Measurements from ENCODE around the gene SPATA9. TPM values are rescaled to one million over a fixed set of nuclear protein-coding genes. Genes with fewer than 3 reads are reported as not detected.

Gene SPATA9
- total and polyA plus RNA-seq, 2 of the 8 experiments (the other 6 are each of a cell fraction or from before 2014, with no cell fraction given) = not detected

DNA sequence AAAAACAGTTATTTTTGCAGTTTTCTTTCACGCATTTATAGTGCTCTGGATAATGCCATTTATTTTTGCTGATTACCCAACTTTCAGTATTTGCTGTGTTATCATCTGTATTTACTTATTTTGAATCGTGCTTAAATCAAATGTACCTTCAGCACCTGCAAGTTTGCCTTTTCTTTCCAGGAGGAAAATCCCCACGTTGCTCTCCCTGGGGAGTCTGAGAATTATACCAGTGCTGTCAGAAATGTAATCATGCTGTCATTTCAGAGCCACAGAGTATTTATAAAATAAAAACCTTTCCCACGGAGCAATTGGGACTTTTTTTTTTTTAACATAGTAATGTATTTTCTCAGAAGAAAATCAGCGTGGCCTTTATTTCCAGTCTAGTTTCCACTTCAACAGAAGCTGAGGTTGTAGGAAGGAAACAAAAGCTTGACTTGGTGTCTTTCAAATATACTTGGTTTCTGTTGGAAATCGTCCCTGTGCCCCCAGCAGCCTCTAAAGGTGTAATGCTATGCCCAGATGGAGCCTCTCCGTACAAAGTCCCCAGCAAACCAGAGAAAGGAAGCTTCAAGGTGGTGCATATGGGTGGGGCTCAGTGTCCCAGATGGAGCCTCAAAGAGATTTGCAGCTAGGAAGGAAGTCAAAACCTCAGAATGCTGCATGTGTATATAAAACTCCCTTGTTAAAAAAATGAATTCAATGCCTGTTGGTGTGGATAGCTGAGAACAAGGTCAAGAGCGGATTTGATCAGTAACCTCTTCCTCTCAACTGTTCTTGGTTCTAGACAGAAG, 60.8 kb downstream of the SPATA9 start:
- Histone ChIP-seq H3K4me3 (ENCODE audit: extremely low read depth in 1 of 4, insufficient read depth in 2 of 4, low read depth in 3 of 4, low read length in 4 of 4) (peak overlapping the region in 1 of 4 experiments; percentile 60; a peak in 2 of 8 replicates), H3K14ac (ENCODE audit: insufficient read length) (no peak overlapping the region), H2BK12ac (ENCODE audit: low read depth, low read length) (no peak overlapping the region), H2AFZ (ENCODE audit: low read length) (no peak overlapping the region), H4K91ac (replicated peaks; ENCODE audit: insufficient read length, low read length) (no peak overlapping the region), H4K20me1 (replicated peaks in 1 of 2; ENCODE audit: control insufficient read depth in 1 of 2, insufficient read depth in 2 of 2, low read length in 2 of 2) (no peaks in the 10 kb centered on the region), H3K4me1 (replicated peaks in 1 of 4; ENCODE audit: control insufficient read depth in 3 of 4, insufficient read depth in 4 of 4, low read length in 3 of 4) (peaks cover 6 to 13% (median 9%) of the 10 kb centered on the region in 4 experiments), H2BK5ac (ENCODE audit: low read depth, low read length) (no peak overlapping the region), H2BK120ac (replicated peaks; ENCODE audit: low read depth, low read length) (no peak overlapping the region), H3K27me3 (replicated peaks in 1 of 4; ENCODE audit: control insufficient read depth in 3 of 4, extremely low read depth in 1 of 4, insufficient read depth in 3 of 4, low read length in 3 of 4) (peaks cover 10 to 49% (median 39%) of the 10 kb centered on the region in 4 experiments), H3K9me3 (ENCODE audit: insufficient read depth in 2 of 2, low read depth in 1 of 2, low read length in 1 of 2) (no peaks in the 10 kb centered on the region; a peak in 1 of 4 replicates), H4K5ac (ENCODE audit: insufficient read length, low read depth, low read length) (no peak overlapping the region), H3K36me3 (ENCODE audit: control insufficient read depth in 2 of 4, insufficient read depth in 4 of 4, low read length in 3 of 4) (no peaks in the 10 kb centered on the region), H3K79me2 (ENCODE audit: control insufficient read depth in 1 of 2, insufficient read depth in 2 of 2, low read length in 2 of 2) (no peaks in the 10 kb centered on the region), H2AK5ac (ENCODE audit: low read depth, low read length) (no peak overlapping the region), H3K79me1 (ENCODE audit: low read depth, low read length) (no peaks in the 10 kb centered on the region), H3K27ac (ENCODE audit: low read depth, low read length) (no peak overlapping the region), H4K8ac (ENCODE audit: extremely low read depth, insufficient read depth, low read length) (no peak overlapping the region), H3K23me2 (ENCODE audit: low read depth, low read length) (peaks cover 15% of the 10 kb centered on the region), H2BK15ac (ENCODE audit: low read length) (no peak overlapping the region), H3K23ac (ENCODE audit: insufficient read length) (no peak overlapping the region), H3K18ac (ENCODE audit: extremely low read depth, low read length) (no peak overlapping the region), H2BK20ac (ENCODE audit: low read length) (no peak overlapping the region), H3K56ac (replicated peaks; ENCODE audit: insufficient read length, low read depth, low read length) (no peak overlapping the region), H3K4me2 (ENCODE audit: insufficient read depth in 1 of 2, low read depth in 2 of 2, low read length in 2 of 2) (peak overlapping the region; percentile 91 to 95; a peak in 2 of 4 replicates), H3K4ac (replicated peaks; ENCODE audit: insufficient read length, low read depth, low read length) (no peak overlapping the region), H3K9ac (replicated peaks in 1 of 4; ENCODE audit: extremely low read depth in 1 of 4, low read depth in 3 of 4, low read length in 3 of 4) (no peak overlapping the region)
- ChIA-PET POLR2A (ENCODE audit: partially characterized antibody) (interaction anchor here (0.8 to 1.0 kb wide), 2 partner anchors 9 to 14 kb away, joined by 4 to 5 read pairs; no protein-coding TSS in a partner anchor), CTCF (ENCODE audit: partially characterized antibody) (interaction anchor here (0.7 to 2.0 kb wide), 7 partner anchors 10 to 226 kb away, joined by 3 to 8 read pairs (median 4); partner anchors contain the start of gene RFESD)
- FAIRE-seq (no peak), DNase-seq (ENCODE audit: low read depth in 1 of 2, low spot score in 2 of 2) (no peak)
- 76% methylated on average over 8 of the region's 8 CpGs; no CpG with 5 or more reads in 1 of the 2 experiments for WGBS, 2 experiments (ENCODE audit: extremely low coverage in 1 of 2, insufficient coverage in 1 of 2, insufficient read length in 1 of 2, insufficient replicate concordance in 2 of 2, low coverage in 1 of 2, low lambda C conversion rate in 2 of 2, missing lambda C conversion rate in 1 of 2)
- TF ChIP-seq SP2 (IDR thresholded peaks at IDR 0.05; ENCODE audit: low read length) = no peak
- TF ChIP-seq KDM1A (IDR thresholded peaks at IDR 0.05; ENCODE audit: borderline replicate concordance, low read length) = no peak
- no peak for TF ChIP-seq RAD21 (IDR thresholded peaks at IDR 0.05 in 1 of 2, conservative IDR thresholded peaks at IDR 0.05 in 1 of 2; ENCODE audit: low read depth in 2 of 2, low read length in 2 of 2)
- no peak for TF ChIP-seq PHF8 (conservative IDR thresholded peaks at IDR 0.05; ENCODE audit: low read depth, low read length)
- no peak for TF ChIP-seq TBP (IDR thresholded peaks at IDR 0.05; ENCODE audit: low read depth, low read length)
- no peak for TF ChIP-seq MAX (IDR thresholded peaks at IDR 0.05)
- no peak for TF ChIP-seq KDM4A (IDR thresholded peaks at IDR 0.05; ENCODE audit: low read depth, low read length, severe bottlenecking)
- no peak for TF ChIP-seq CBX5 (IDR thresholded peaks at IDR 0.05; ENCODE audit: low read depth, low read length)
- TF ChIP-seq, protein P1, sequence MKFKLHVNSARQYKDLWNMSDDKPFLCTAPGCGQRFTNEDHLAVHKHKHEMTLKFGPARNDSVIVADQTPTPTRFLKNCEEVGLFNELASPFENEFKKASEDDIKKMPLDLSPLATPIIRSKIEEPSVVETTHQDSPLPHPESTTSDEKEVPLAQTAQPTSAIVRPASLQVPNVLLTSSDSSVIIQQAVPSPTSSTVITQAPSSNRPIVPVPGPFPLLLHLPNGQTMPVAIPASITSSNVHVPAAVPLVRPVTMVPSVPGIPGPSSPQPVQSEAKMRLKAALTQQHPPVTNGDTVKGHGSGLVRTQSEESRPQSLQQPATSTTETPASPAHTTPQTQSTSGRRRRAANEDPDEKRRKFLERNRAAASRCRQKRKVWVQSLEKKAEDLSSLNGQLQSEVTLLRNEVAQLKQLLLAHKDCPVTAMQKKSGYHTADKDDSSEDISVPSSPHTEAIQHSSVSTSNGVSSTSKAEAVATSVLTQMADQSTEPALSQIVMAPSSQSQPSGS (IDR thresholded peaks at IDR 0.05; ENCODE audit: low read length) = no peak
